NCI-H2081 (cell line): ENCODE measurements around the gene VDR.

Source experiments
- DNase-seq, 2 experiments: peaks; one replicate each; lab custom pipeline; 2025; lab: John Stamatoyannopoulos, UW

Gene VDR

GRCh38 chr12:47868552-47869031, 36.2 kb downstream of the VDR start:
- no peak for DNase-seq

- no peak for DNase-seq
These were observed 36.8 kb downstream of the VDR start for GRCh38 chr12:47868041-47868440.

DNA sequence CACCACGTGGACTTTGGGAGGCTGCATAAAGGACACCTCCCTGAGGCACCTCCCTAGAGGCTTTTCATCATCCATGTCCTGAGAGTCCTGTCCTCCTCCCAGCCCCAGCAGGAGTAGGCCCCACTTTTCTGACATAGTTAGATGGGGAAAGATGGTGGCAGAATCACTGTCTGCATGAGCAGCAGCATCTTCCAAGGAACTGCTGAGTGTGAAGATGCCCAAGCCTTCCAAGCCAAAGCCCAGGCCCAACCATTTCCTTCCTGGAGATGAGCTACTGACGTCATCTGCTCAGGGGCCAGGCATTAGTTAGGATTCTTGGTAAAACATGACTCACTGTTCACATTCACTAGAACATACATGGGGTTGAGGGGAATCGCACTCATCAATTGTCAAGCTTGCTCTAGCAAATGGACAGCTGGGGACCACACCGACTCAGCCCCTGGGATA, 37.3 kb downstream of the VDR start:
- DNase-seq: no peak

GRCh38 chr12:47864646-47865235, 40.1 kb downstream of the VDR start:
- DNase-seq: no peak

- no peak for DNase-seq
These were observed 40.8 kb downstream of the VDR start for GRCh38 chr12:47863985-47864384.

- no peak for DNase-seq
These were observed 41.3 kb downstream of the VDR start for GRCh38 chr12:47863467-47863866.

DNA sequence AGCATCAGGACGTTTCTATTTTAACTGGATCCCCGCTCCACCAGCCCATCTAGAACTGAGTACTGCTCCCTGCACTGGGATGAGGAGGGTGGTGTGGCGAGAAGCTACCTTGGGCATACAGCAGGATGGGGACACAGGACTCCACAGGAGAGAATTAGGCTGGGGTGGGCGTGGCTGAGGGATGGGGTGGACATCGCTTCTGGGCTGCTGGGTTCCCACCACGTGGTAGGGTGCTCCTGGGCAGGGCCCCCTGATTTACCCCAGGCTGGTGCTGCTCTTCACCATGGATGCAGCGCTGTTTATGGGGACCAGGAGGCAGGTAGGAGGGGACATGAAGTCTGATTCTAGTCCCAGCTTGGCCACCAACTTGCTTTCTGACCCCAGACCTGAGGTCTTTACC, 41.9 kb downstream of the VDR start:
- DNase-seq: no peak

DNA sequence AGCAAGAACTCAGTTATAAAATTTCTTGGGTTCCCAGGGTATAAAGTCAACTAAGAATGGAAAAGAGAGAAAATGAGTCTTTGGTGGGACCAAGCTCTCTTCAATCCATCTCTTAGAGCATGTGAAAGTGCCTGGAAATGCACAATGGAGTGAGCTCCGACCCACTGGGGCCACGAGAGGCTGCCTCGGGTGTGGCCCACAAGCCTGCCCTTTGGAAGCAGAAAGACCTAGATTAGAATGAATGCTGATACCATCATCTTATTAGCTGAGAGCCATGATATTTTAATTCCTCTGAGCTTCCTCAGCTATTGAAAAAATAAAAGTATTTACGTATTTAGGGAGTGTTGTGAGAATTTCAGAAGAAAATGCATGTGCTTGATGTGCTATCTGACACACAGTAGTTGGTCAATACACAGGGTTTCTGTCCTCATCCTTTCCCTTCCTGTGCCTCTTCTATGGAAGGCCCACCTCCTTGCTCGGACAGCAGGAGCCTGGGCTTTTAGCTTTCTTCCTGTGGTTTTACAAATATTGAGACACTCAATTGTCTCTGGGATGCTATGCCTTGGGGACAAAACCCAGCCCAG, 42.5 kb downstream of the VDR start:
- no peak for DNase-seq

DNA sequence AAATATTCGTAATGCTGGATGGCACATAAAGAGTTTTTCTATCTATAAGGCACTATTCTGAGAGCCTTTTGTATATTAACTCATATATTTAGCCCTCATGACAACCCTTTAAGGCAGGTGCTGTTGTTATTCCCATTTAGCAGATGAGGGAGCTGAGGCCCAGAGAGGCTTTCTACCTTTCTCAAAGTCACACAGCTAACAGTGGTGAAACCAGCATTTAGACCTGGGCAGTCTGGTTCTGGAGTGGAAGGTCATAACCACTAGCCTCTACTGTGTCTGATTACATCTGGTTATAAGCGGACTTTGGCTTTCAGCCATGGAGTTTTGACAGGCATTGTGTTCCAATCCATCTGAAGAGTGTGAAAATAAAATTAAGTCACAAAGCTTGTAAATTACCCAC, 43.9 kb downstream of the VDR start:
- DNase-seq: no peak

DNA sequence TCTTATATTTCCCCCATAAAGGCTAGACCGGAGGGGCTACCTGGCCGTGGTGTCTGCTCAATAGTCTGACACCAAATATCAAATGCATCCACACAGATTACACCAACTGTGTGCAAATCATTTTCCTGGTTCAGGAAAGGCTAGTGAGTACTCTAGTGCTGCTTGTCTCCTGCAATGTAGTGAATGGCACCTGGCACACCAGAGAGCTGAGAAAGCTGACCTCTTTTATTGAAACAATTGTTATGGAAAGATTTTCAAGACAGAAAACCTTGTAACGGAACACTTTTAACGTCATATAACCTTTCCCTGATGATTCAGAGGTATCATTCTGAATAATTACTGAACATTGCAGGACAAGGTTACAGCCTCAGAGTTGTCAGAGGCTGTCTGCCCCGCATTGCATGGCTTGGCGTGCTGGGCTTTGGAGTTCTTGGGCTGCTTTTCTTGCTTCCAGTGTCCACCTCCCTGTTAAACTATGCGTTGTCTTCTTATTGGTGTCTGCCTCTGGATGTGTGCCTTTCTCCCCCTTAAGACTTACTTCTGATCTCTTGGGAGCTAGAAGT, 44.4 kb downstream of the VDR start:
- DNase-seq: no peak

DNA sequence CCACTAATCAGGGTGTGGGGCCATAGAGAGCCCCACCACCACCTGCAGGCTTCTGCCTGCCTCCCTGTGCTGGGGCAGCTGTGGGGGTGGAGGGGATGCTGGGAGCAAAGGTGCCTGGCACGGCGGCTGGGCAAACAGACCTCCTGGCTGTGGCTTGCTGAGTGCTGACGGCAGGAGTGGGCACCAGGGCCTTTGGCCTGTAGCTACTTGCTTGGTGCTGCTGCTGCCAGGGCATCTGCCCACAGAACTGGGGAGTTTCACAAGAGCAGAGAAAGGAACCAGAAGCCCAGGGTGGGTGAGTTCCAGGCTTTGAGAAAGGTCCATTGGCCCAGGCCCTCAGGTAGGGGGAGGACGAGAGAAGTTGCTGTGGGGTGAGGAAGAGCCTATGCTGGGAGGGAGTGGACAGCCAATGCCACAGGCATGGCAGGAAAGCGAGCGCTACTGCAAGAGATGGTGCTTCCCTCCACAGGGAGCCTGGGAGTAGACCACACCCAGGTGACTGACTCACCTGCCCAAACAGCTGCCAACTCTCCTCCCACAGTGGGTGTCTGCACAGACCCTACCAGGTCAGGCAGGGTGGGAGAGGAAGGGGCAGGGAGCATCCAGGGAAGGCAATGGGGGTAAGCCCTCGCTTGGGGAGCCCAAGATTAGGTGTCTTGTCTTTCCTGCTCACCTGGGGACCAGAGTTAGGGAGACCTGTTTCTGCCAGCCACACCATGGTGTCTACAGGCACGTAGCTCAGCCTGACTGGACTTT, 46.1 kb downstream of the VDR start:
- DNase-seq: no peak

GRCh38 chr12:47856721-47857575, 47.8 kb downstream of the VDR start:
- DNase-seq: no peak

GRCh38 chr12:47856094-47856493, 48.7 kb downstream of the VDR start:
- no peak for DNase-seq

- DNase-seq: no peak
These were observed 49.3 kb downstream of the VDR start for GRCh38 chr12:47855502-47855901.

DNA sequence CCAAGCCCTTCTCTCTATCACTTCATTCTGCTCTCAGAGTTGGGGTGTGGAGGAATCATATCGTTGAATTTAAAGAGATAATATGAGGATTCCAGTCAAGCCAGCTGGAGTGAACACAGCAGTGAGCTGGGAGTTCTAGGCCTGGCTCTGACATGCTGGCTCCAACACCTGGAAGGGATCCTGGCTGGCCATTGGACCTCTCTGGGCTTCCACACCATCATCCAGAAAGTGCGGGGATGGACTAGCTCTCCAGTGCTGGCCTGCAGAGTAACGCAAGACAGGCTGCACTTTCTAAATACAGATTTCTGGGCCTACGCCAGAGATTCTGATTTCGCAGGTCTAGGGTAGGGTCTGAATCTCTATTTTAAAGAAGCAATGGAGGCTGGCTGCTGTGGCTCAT, 50.3 kb downstream of the VDR start:
- no peak for DNase-seq

- DNase-seq: no peak
These were observed 52.7 kb downstream of the VDR start for GRCh38 chr12:47852096-47852571.

DNA sequence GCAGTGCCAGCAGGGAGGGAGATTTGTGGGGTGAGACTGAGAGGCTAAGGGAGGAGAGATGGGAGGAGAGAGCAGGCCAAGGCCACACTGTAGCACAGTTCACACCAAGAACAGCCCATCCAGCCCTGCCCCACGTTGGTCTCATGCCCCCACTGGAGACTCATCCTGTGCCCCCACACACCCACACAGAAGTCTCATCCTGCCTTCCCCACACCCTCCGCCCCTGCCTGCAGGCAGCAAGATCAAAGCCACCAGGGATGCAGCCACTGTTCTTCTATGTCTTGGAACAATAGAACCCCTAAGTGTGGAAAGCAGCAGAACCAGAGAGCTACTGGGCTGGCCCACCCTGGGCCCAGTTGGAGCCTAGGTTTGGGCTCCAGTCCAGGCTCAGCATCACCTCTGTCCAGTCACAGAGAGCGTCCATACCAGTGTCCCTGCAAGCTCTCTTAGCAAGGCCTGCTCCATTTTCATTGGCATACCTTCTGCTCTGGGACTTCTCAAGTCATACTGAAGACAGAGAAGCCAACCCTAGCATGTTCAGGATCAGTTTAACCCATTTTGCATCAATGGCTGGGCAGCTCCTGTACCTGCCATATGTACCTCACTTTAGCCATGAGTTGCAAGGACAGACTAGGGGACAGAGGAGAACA, 53.4 kb downstream of the VDR start:
- no peak for DNase-seq

DNA sequence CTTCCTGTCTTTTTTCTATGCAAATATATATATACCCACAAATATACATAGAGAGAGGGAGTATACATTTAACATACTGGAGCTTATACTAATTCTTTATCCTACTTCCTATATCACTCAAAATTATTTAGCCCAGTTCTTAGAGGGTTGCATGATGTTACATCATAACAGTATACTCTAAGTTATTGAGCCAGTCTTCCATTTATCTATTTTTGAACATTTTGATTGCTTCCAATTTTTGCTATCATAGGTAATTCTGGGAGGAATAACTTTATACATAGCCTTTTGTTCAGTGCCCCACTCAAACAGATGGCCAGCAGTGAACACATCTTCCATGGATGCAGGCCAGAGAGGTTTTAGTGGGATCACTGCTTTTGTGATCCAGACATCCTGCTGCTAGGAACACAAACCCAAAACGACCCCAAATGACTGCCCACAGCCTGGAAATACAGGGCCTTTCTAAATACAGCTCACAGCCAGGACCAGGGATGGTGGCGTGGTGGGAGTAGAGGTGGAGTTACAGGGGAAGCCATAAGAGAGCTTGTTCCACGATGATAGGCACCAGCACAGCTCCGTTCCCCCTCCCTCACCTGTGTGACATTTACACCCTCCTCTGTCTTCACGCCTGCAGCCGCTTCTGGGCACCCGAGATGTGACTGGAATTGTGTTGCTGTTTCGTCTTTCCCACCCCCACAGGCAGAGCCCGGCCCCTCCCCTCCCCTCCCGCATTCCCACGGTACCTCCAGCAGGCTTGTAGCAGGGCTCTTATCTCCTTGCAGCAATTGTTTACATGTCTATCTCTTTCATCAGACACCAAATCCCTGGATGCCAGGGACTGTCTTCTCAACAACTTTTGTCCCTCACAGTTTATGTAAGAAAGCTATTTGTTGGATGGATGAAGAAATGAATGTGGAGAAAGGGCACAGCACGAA, 54.4 kb downstream of the VDR start:
- no peak for DNase-seq

GRCh38 chr12:47849261-47849660, 55.5 kb downstream of the VDR start:
- DNase-seq: no peak

DNA sequence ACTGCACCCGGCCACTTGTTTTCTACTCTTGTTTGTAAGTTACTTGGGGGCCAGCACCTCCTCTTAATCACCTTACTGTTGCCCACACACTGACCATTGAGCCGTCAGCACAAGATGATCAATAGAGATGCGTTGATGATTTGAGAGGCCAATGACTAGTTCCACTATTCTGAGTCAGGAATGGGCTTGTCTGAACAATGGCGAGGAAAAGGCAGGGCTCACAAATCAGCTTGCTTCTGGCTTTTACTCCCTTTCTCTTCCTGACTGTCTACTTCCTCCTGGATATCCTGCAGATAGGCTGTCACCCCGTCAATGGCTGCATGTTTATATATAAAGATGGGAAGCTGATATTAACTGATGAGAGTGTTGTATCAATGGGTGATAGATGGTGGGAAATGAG, 55.9 kb downstream of the VDR start:
- DNase-seq: no peak
